T-cell (primary cell): ENCODE results near the gene PTTG1IP. TPM values are rescaled to one million over a fixed set of nuclear protein-coding genes. Genes with fewer than 3 reads are reported as not detected.
A peak's percentile ranks its signal among the peaks of the same experiment; 100 is the strongest.

Experiments used
- ATAC-seq, 4 experiments: fragments of 200-7000 bp in 3 of 4; fragments of 150-1000 bp in 1 of 4; cut with Tn5 transposase; replicated peaks in 1 of 4; 1 replicate in 3 of 4; 2 replicates in 1 of 4; pipeline ENCODE4 v1.10.0; 2021; ENCODE audit warnings: moderate library complexity in 3 of 4, mild to moderate bottlenecking in 2 of 4, moderate number of reproducible peaks in 1 of 4
- CTCF ChIA-PET, 2 donors: fragments of 300-600 bp; sonication (Branson Sonifier 250); formaldehyde crosslinking; loops; one replicate each; lab custom pipeline; 2022; ENCODE audit warnings: antibody characterized with exemption in 2 of 2; lab: Charles Lee
- POLR2A ChIA-PET, 2 donors: fragments of 300-600 bp; sonication (Branson Sonifier 250); formaldehyde crosslinking; loops; one replicate each; lab custom pipeline; 2022; ENCODE audit warnings: antibody characterized with exemption in 2 of 2; lab: Charles Lee
- DNase-seq, 35 experiments: peaks; one replicate each; pipeline versions ENCODE4 v3.0.0 to v3.0.0-alpha.2; 2013 to 2023
- H3K27ac ChIP-seq: one replicate; pipeline ENCODE4 v1.5.1; 2013; ENCODE audit warnings: low read length
- H3K27me3 ChIP-seq, 2 experiments: replicated peaks in 1 of 2; 1 replicate in 1 of 2; 2 replicates in 1 of 2; pipeline versions ENCODE4 v1.6.1 to v1.7.0; 2013; ENCODE audit warnings: low read length in 1 of 2, mixed read lengths in 1 of 2; ENCODE audit not compliant: control insufficient read depth in 2 of 2, insufficient read depth in 2 of 2; ENCODE audit errors: extremely low read depth in 1 of 2
- H3K36me3 ChIP-seq, 2 donors: 1 replicate in 1 of 2; 2 replicates in 1 of 2; pipeline versions ENCODE4 v1.6.1 to v1.7.0; 2013; ENCODE audit warnings: low read length in 1 of 2; ENCODE audit not compliant: control insufficient read depth in 2 of 2, insufficient read depth in 1 of 2; ENCODE audit errors: extremely low read depth in 1 of 2
- H3K4me1 ChIP-seq, 2 experiments: 1 replicate in 1 of 2; 2 replicates in 1 of 2; pipeline versions ENCODE4 v1.6.1 to v1.7.0; 2013; ENCODE audit warnings: low read length in 2 of 2, mixed read lengths in 1 of 2; ENCODE audit not compliant: insufficient read depth in 2 of 2, control insufficient read depth in 1 of 2; ENCODE audit errors: extremely low read depth in 1 of 2
- H3K4me3 ChIP-seq, 2 donors: 1 replicate in 1 of 2; 2 replicates in 1 of 2; pipeline versions ENCODE4 v1.5.1 to v1.7.0; 2013; ENCODE audit warnings: mild to moderate bottlenecking in 2 of 2, low read length in 1 of 2, moderate library complexity in 1 of 2; ENCODE audit not compliant: control insufficient read depth in 1 of 2; ENCODE audit errors: extremely low read depth in 1 of 2
- H3K9me3 ChIP-seq: 2 replicates; pipeline ENCODE4 v1.7.0; 2013
- H3K27ac Mint-ChIP-seq, 2 donors: one replicate each; pipeline ENCODE4 v1.8.0; 2020 to 2021; ENCODE audit warnings: mild to moderate bottlenecking in 2 of 2, mixed read lengths in 2 of 2
- H3K27me3 Mint-ChIP-seq, 2 donors: one replicate each; pipeline ENCODE4 v1.8.0; 2021 to 2022; ENCODE audit warnings: mixed read lengths in 2 of 2
- H3K36me3 Mint-ChIP-seq: one replicate; pipeline ENCODE4 v1.8.0; 2021; ENCODE audit warnings: mixed read lengths
- H3K4me1 Mint-ChIP-seq, 3 donors: one replicate each; pipeline ENCODE4 v1.8.0; 2020 to 2022; ENCODE audit warnings: mixed read lengths in 3 of 3, mild to moderate bottlenecking in 1 of 3
- H3K4me3 Mint-ChIP-seq, 3 donors: one replicate each; pipeline ENCODE4 v1.8.0; 2020 to 2022; ENCODE audit warnings: mild to moderate bottlenecking in 3 of 3, mixed read lengths in 3 of 3, moderate library complexity in 3 of 3
- H3K9me3 Mint-ChIP-seq, 3 donors: one replicate each; pipeline ENCODE4 v1.8.0; 2020 to 2022; ENCODE audit warnings: mixed read lengths in 3 of 3
- WGBS: methylation state at CpG from one replicate; pipeline ENCODE4 v1.1.5; 2013; ENCODE audit warnings: missing lambda C conversion rate; ENCODE audit not compliant: insufficient coverage; 5-methylcytosine and 5-hydroxymethylcytosine counted together
- total RNA-seq, 35 experiments: library from RNA in 6 of 35; stranded (reverse) in 6 of 35; fragments of 120-200 nt in 1 of 35; gene quantifications; one replicate each; pipeline versions ENCODE4 v1.2.1 to v1.2.4 and lab custom pipeline; 2013 to 2026

Gene PTTG1IP
- total RNA-seq, 5 donors from 2014 or later (not counting 1 experiment from before 2014, with no cell fraction given), result 73.4 to 91.1 (median 90.2) TPM

- Histone ChIP-seq H3K9me3 (no peaks in the 10 kb centered on the region), H3K27me3 (no peaks in the 10 kb centered on the region), H3K36me3 (peaks cover 2 to 9% of the 10 kb centered on the region in 2 donors), H3K27ac (peak within 1 kb of the TSS; percentile 44), H3K4me1 (peaks cover 0 to 29% of the 10 kb centered on the region in 2 experiments), H3K4me3 (peak within 1 kb of the TSS; percentile 55 to 57)
- DNase-seq (peak; percentile 69 to 94 (median 82)), ATAC-seq (peak; percentile 69 to 79 (median 74))
- under 1% methylated on average over 106 of the region's 108 CpGs for WGBS
- H3K4me1 Mint-ChIP-seq, result peaks cover 16 to 17% (median 16%) of the 10 kb centered on the region in 3 donors
- peak within 1 kb of the TSS in 1 of 2 donors; percentile 79 for H3K27ac Mint-ChIP-seq
- H3K36me3 Mint-ChIP-seq, result no peaks in the 10 kb centered on the region
- peaks cover 0 to 14% (median 5%) of the 10 kb centered on the region in 3 donors for H3K9me3 Mint-ChIP-seq
- CTCF ChIA-PET, result interaction anchor here in 1 of 2 donors (1.0 kb wide), 2 partner anchors 16 to 18 kb away, joined by 3 to 5 read pairs; partner anchors contain the start of gene UBE2G2
- peak within 1 kb of the TSS; percentile 66 to 76 (median 69) for H3K4me3 Mint-ChIP-seq
- POLR2A ChIA-PET, result interaction anchor here in 1 of 2 donors (0.7 to 1.0 kb wide), 2 partner anchors 17 to 1229 kb away, joined by 3 to 4 read pairs; partner anchors contain the start of gene UBE2G2
- H3K27me3 Mint-ChIP-seq, result no peaks in the 10 kb centered on the region
Measured at GRCh38 chr21:44817914-44818639, 55.4 kb downstream of the PTTG1IP start, which contains the start of gene SUMO3. TSS of gene SUMO3 (minus strand) at chr21:44818062. CDS start at chr21:44817968, 94 bp downstream.

DNA sequence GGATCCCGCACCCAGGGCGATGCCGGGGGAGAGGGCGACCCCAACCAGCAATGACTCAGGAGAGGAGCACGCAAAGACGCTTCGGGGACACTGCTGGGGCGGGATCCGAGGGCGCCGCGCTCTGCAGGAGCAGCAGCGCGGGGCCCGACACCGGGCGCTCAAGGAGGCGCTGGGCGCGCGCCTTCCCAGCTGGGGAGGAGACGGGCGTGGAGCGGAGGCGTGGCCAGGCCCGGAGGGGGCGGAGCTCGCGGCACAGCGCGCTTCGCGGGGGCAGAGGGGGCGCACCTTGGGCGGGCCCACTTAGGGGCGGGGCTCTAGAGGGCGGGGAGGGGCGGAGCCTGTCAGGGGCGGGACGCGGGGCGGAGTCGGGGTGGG lies 56.0 kb downstream of the PTTG1IP start:
- CTCF ChIA-PET, result interaction anchor here in 1 of 2 donors (1.0 kb wide), 2 partner anchors 16 to 17 kb away, joined by 3 to 5 read pairs; partner anchors contain the start of gene UBE2G2

GRCh38 chr21:44816761-44817505 lies 56.6 kb downstream of the PTTG1IP start:
- 74% methylated on average over 53 of the region's 57 CpGs for WGBS
- POLR2A ChIA-PET, result interaction anchor here in 1 of 2 donors (0.7 to 1.0 kb wide), 2 partner anchors 16 to 1228 kb away, joined by 3 to 4 read pairs; partner anchors contain the start of gene UBE2G2
- CTCF ChIA-PET, result interaction anchor here in 1 of 2 donors (1.0 kb wide), 2 partner anchors 15 to 17 kb away, joined by 3 to 5 read pairs; partner anchors contain the start of gene UBE2G2
- H3K27ac Mint-ChIP-seq, result no peak overlapping the region
- DNase-seq, result no peak
- H3K4me1 ChIP-seq, result peaks cover 0 to 29% of the 10 kb centered on the region in 2 experiments
- H3K4me3 Mint-ChIP-seq, result peak overlapping the region; percentile 69 to 77 (median 76)
- H3K4me3 ChIP-seq, result peak overlapping the region; percentile 55 to 57
- no peaks in the 10 kb centered on the region for H3K27me3 ChIP-seq
- H3K36me3 Mint-ChIP-seq, result no peaks in the 10 kb centered on the region
- peaks cover 0 to 2% (median 0%) of the 10 kb centered on the region in 3 donors for H3K9me3 Mint-ChIP-seq
- H3K36me3 ChIP-seq, result peaks cover 2 to 13% of the 10 kb centered on the region in 2 donors
- peaks cover 16 to 21% (median 20%) of the 10 kb centered on the region in 3 donors for H3K4me1 Mint-ChIP-seq
- H3K27me3 Mint-ChIP-seq, result no peaks in the 10 kb centered on the region
- H3K9me3 ChIP-seq, result no peaks in the 10 kb centered on the region
- no peak for ATAC-seq
- no peak overlapping the region for H3K27ac ChIP-seq

More for the DNA sequence above, 56.0 kb downstream of the PTTG1IP start:
- WGBS, result 1% methylated on average over 25 of the region's 43 CpGs
- peaks cover 0 to 8% (median 5%) of the 10 kb centered on the region in 3 donors for H3K9me3 Mint-ChIP-seq
- POLR2A ChIA-PET, result interaction anchor here in 1 of 2 donors (0.7 to 1.0 kb wide), 2 partner anchors 16 to 1228 kb away, joined by 3 to 4 read pairs; partner anchors contain the start of gene UBE2G2
- H3K36me3 ChIP-seq, result peaks cover 2 to 13% of the 10 kb centered on the region in 2 donors
- H3K27ac ChIP-seq, result no peak overlapping the region
- peaks cover 0 to 29% of the 10 kb centered on the region in 2 experiments for H3K4me1 ChIP-seq
- no peak overlapping the region for H3K27ac Mint-ChIP-seq
- DNase-seq (peak; percentile 73 to 96 (median 84)), ATAC-seq (peak; percentile 86 to 94 (median 89))
- peaks cover 16 to 18% (median 18%) of the 10 kb centered on the region in 3 donors for H3K4me1 Mint-ChIP-seq
- no peaks in the 10 kb centered on the region for H3K9me3 ChIP-seq
- H3K27me3 ChIP-seq, result no peaks in the 10 kb centered on the region
- peak overlapping the region; percentile 66 to 76 (median 69) for H3K4me3 Mint-ChIP-seq
- H3K27me3 Mint-ChIP-seq, result no peaks in the 10 kb centered on the region
- peak overlapping the region; percentile 55 to 57 for H3K4me3 ChIP-seq
- H3K36me3 Mint-ChIP-seq, result no peaks in the 10 kb centered on the region

- H3K4me3 ChIP-seq, result no peak overlapping the region
- H3K36me3 Mint-ChIP-seq, result peaks cover under 1% of the 10 kb centered on the region
- H3K9me3 Mint-ChIP-seq, result no peaks in the 10 kb centered on the region
- H3K4me1 ChIP-seq, result peaks cover 0 to 29% of the 10 kb centered on the region in 2 experiments
- ATAC-seq, result no peak
- no peak overlapping the region for H3K27ac ChIP-seq
- no peaks in the 10 kb centered on the region for H3K27me3 Mint-ChIP-seq
- H3K27me3 ChIP-seq, result no peaks in the 10 kb centered on the region
- no peaks in the 10 kb centered on the region for H3K9me3 ChIP-seq
- H3K4me1 Mint-ChIP-seq, result peaks cover 18 to 26% (median 25%) of the 10 kb centered on the region in 3 donors
- peak overlapping the region; percentile 64 to 77 (median 76) for H3K4me3 Mint-ChIP-seq
- peaks cover 2 to 13% of the 10 kb centered on the region in 2 donors for H3K36me3 ChIP-seq
- DNase-seq, result no peak
- 92% methylated on average over 5 of the region's 10 CpGs for WGBS
- peak overlapping the region in 1 of 2 donors; percentile 34 for H3K27ac Mint-ChIP-seq
- POLR2A ChIA-PET, result no interaction called here
- CTCF ChIA-PET, result no interaction called here
Measured at GRCh38 chr21:44815852-44816628, 57.5 kb downstream of the PTTG1IP start.

DNA sequence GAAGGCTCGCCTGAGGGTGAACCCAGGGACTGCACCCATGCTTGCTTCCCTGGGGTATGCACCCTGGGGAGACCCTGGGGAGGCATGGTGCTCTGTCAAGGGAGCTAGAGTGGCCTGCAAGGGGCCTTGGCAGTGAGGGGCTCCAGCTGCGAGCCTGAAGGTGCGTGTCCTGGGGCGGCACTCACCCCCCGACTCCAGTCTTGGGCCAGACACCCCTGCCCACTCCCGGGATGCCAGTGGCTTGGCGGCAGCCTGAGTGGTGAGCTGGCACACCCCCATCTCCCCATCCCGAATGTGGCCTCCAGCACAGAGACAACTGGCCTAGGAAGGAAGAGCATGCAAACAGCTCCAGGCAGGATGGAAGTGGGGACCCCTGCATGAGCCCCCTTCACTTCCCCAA lies 58.3 kb downstream of the PTTG1IP start:
- no peak overlapping the region for H3K4me3 ChIP-seq
- no peaks in the 10 kb centered on the region for H3K9me3 ChIP-seq
- 100% methylated on average over 2 of the region's 8 CpGs for WGBS
- no peaks in the 10 kb centered on the region for H3K9me3 Mint-ChIP-seq
- peaks cover 6 to 20% of the 10 kb centered on the region in 2 donors for H3K36me3 ChIP-seq
- H3K27ac Mint-ChIP-seq, result peak overlapping the region in 1 of 2 donors; percentile 48
- H3K4me1 Mint-ChIP-seq, result peaks cover 23 to 28% (median 26%) of the 10 kb centered on the region in 3 donors
- no peaks in the 10 kb centered on the region for H3K27me3 Mint-ChIP-seq
- H3K36me3 Mint-ChIP-seq, result peaks cover 3% of the 10 kb centered on the region
- H3K4me3 Mint-ChIP-seq, result no peak overlapping the region
- H3K27me3 ChIP-seq, result no peaks in the 10 kb centered on the region
- DNase-seq (no peak), ATAC-seq (no peak)
- ChIA-PET CTCF (no interaction called here), POLR2A (no interaction called here)
- no peak overlapping the region for H3K27ac ChIP-seq
- H3K4me1 ChIP-seq, result peaks cover 0 to 29% of the 10 kb centered on the region in 2 experiments
